T-helper 1 cell treated with Interleukin-12 subunit alpha and Interleukin-12 subunit beta and Interleukin-4 antibody, amounts not matched to agents 30 μg/mL and 1 μg/mL, for 36 hours (primary cell): Measurements from ENCODE around the gene CTRL.

Experiments used
- H3K27ac Mint-ChIP-seq: one replicate; pipeline ENCODE4 v1.8.0; 2021; ENCODE audit warnings: mild to moderate bottlenecking, mixed read lengths
- H3K27me3 Mint-ChIP-seq: one replicate; pipeline ENCODE4 v1.8.0; 2021; ENCODE audit warnings: low read depth, mixed read lengths
- H3K36me3 Mint-ChIP-seq: one replicate; pipeline ENCODE4 v1.8.0; 2021; ENCODE audit warnings: low read depth, mixed read lengths
- H3K4me1 Mint-ChIP-seq: one replicate; pipeline ENCODE4 v1.8.0; 2021; ENCODE audit warnings: low read depth, mixed read lengths
- H3K4me3 Mint-ChIP-seq: one replicate; pipeline ENCODE4 v1.8.0; 2021; ENCODE audit warnings: mild to moderate bottlenecking, moderate library complexity, mixed read lengths
- H3K9me3 Mint-ChIP-seq: one replicate; pipeline ENCODE4 v1.8.0; 2021; ENCODE audit warnings: mixed read lengths

The CTRL gene

DNA sequence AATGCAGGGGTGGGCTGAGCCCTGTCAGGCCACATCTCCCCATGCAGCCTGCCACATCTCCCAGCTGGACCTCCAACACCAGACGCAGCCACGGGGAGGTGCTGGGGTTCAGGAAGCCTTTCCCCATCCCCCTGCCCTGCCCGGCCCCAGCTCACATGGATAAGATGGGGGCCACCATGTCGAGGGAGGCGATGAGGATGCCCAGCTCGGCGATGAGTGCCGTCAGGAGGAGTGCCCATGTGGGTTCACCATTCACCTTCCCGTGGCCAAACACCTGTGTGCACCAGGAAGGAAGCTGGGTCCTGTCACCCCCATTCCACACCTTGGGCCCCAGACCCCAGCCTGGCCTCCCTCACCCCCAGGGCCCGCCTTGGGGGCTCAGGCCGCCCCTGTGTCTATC lies 18.0 kb upstream of the CTRL start:
- no peaks in the 10 kb centered on the region for H3K4me1 Mint-ChIP-seq
- no peaks in the 10 kb centered on the region for H3K9me3 Mint-ChIP-seq
- no peak overlapping the region for H3K27ac Mint-ChIP-seq
- peaks cover 1% of the 10 kb centered on the region for H3K36me3 Mint-ChIP-seq
- no peaks in the 10 kb centered on the region for H3K27me3 Mint-ChIP-seq
- H3K4me3 Mint-ChIP-seq, result no peak overlapping the region

DNA sequence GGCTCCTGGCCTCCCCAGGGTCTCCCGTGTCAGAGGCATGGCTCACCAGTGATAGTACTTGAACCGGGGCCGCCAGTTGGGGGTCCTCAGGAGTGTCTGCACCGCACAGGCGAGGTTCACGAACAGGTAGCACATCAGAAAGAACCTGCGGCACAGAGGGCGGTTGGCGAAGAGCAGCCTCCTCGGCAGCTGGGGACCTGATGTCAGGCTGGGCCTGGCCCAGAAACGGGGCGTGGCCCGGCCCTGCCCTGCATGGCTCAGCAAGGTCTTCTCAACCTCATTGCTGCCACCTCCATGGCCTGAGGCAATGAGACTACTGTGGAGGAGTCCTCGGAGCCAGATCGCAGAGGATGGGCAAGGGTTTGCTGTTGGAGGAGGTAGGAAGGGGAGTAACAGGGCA lies 16.4 kb upstream of the CTRL start:
- no peaks in the 10 kb centered on the region for H3K27me3 Mint-ChIP-seq
- H3K4me1 Mint-ChIP-seq, result no peaks in the 10 kb centered on the region
- no peaks in the 10 kb centered on the region for H3K9me3 Mint-ChIP-seq
- H3K27ac Mint-ChIP-seq, result peak overlapping the region; percentile 8
- no peak overlapping the region for H3K4me3 Mint-ChIP-seq
- H3K36me3 Mint-ChIP-seq, result peaks cover 4% of the 10 kb centered on the region

DNA sequence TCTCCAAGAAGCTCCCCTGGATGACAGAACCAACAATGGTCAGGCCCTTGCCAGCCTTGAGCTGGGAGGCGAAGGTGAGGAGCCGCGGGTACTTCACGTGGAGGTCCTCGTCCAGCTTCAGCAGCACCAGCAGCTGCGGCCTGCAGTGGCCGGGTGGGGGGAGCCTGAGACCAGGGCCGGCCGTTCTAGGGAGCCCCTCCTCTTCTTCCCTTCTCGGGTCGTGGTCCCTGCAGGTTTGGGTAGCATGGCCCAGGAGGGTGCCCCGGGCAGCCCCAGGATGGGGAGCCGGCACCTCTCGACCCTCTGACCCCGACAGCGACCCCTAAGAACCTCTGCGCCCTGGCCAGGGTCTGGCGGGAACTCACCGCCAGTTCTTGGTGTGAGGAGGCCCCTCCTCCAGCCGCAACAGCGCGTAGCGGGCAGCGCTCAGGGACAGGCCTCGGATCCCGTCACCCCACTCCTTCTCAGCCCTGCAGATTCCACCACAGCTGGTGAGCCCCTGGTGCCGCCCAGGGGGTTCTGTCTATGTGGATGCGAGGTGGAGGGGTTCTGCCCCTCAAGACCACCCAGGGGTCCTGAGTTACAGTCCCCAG lies 15.4 kb upstream of the CTRL start:
- peaks cover 5% of the 10 kb centered on the region for H3K36me3 Mint-ChIP-seq
- no peaks in the 10 kb centered on the region for H3K9me3 Mint-ChIP-seq
- H3K27ac Mint-ChIP-seq, result no peak overlapping the region
- no peaks in the 10 kb centered on the region for H3K27me3 Mint-ChIP-seq
- no peaks in the 10 kb centered on the region for H3K4me1 Mint-ChIP-seq
- H3K4me3 Mint-ChIP-seq, result no peak overlapping the region

DNA sequence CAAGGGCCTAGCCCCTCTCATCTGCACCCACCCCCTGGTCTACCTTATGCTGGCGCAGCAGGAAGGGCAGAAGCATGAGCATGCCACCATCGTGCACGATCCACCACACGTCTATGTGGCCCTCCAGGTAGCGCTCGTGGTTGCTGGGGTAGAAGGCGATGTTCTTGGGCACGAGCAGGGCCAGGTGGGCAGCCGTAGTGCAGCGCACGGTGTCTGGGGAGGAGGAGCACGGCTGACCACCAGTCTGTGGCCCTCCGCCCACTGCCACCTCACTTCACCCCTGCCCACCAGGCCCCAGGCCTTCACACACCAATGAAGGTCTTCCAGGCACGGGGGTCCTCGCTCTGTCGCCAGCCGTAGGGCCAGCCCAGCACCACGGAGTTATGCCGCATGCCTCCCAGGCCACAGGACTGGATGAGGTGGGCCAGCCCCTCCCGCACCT lies 14.5 kb upstream of the CTRL start:
- Mint-ChIP-seq H3K36me3 (peaks cover 7% of the 10 kb centered on the region), H3K27ac (no peak overlapping the region), H3K4me1 (peaks cover 6% of the 10 kb centered on the region), H3K4me3 (no peak overlapping the region), H3K9me3 (no peaks in the 10 kb centered on the region), H3K27me3 (no peaks in the 10 kb centered on the region)

DNA sequence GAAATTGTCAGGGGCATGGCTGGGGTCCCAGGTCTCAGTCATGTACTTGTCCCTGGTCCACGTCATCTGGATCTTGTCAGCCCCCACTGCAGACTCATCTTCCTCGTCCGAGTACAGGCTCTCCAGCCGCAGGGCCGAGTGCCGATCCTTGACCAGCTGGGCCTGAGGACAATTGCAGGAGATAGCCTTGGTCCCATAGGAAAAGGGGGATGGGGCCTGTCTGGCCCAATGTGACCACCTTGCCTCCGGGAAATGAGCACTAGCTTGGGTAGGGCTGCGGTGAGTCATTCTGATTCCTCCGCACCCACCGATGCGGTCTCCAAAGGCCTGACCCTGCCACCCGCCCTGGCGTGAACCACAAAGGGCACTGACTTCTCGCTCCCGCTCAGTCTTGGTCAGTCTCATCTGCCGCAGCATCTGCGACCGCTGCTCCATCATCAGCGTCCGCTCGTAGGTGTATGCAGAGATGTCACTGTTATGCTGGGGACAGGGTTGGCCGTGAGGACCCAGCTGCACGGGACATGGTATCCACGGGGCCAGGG lies 13.8 kb upstream of the CTRL start:
- peaks cover 8% of the 10 kb centered on the region for H3K4me1 Mint-ChIP-seq
- H3K36me3 Mint-ChIP-seq, result peaks cover 7% of the 10 kb centered on the region
- H3K27ac Mint-ChIP-seq, result no peak overlapping the region
- no peak overlapping the region for H3K4me3 Mint-ChIP-seq
- H3K27me3 Mint-ChIP-seq, result no peaks in the 10 kb centered on the region
- no peaks in the 10 kb centered on the region for H3K9me3 Mint-ChIP-seq

DNA sequence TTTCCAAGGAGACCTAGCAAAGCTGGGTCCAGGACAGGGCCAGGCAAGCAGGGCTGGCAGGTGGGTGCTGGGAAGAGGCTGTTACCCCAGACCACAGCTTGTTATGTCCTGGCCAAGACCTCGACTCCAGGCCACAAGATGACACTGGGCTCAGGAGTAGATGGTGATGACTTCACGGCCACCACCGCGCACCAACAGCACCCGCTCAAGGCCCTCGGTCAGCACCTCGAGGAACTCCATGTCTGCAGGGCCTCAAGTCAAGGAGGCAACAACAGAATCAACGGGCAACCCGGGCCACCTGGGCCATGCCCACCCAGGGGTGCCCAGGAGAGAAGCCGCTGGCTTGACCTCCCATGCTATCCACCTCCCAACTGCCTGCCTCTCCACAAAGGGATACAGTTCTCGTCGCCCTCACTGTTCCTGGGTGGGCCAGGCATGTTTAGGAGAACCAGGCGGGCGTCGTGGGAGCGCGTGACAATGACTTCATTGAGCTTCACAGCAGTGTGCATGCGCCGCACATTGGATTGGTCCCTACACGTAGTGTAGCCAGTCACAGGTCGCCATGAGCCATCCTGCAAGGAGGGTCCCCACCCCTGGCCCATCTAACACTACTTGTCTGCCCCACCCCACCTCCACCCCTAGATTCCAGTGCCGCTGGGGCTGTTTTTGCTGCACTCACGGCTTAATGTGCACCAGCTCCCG lies 13.2 kb upstream of the CTRL start:
- H3K4me1 Mint-ChIP-seq, result peaks cover 14% of the 10 kb centered on the region
- H3K36me3 Mint-ChIP-seq, result peaks cover 9% of the 10 kb centered on the region
- H3K9me3 Mint-ChIP-seq, result no peaks in the 10 kb centered on the region
- H3K4me3 Mint-ChIP-seq, result no peak overlapping the region
- no peaks in the 10 kb centered on the region for H3K27me3 Mint-ChIP-seq
- H3K27ac Mint-ChIP-seq, result no peak overlapping the region

DNA sequence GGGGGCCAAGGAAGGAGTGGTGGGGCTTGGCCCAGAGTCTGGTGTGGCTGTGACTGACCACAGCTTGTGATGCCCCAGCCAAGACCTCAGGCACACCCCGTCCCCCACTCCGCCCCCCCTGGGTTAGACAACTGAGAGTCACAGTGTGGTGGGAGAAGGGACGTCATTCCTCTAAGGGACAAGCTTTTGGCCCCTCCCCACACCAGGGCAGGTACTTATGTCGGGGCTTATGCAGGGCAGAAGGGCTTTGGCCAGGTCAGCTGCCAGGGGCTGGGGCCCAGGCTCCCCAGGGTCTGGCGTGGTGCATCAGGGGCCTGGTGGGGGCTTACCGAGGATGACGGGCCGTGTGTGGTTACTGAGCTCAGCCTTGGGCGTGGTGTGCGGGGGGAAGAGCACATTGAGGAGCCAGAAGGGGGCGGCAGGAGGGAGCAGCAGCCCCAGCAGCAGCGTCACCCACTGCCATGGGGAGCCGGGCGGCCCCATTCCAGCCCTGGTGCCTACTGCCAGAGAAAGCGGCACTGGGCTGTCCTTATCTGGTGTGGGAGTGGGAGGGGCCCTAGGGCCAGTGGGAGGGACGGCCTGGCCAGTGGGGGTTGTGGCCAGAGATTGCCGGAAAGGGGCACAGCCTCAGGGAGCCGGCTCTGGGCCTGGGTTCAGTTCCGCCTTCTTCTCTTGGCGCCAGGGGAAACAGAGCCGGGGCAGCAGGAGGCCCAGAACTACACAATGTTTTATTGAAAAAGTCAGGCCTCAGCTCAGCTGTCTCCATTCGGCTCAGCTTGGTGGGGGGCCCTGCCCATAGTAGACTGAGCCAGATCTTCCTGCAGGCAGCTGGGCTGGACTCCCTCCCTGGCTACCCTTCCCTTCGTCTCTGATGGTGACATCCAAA lies 12.2 kb upstream of the CTRL start, which contains the start of gene LCAT:
Gene LCAT, minus strand, starts transcription at position 502 of the 886 bp plus-strand sequence. Its CDS starts 19 bp downstream, at position 483.
- H3K36me3 Mint-ChIP-seq, result peaks cover 9% of the 10 kb centered on the region
- H3K4me1 Mint-ChIP-seq, result peaks cover 17% of the 10 kb centered on the region
- no peaks in the 10 kb centered on the region for H3K9me3 Mint-ChIP-seq
- H3K27me3 Mint-ChIP-seq, result no peaks in the 10 kb centered on the region
- H3K27ac Mint-ChIP-seq, result no peak within 1 kb of the TSS
- H3K4me3 Mint-ChIP-seq, result no peak within 1 kb of the TSS

DNA sequence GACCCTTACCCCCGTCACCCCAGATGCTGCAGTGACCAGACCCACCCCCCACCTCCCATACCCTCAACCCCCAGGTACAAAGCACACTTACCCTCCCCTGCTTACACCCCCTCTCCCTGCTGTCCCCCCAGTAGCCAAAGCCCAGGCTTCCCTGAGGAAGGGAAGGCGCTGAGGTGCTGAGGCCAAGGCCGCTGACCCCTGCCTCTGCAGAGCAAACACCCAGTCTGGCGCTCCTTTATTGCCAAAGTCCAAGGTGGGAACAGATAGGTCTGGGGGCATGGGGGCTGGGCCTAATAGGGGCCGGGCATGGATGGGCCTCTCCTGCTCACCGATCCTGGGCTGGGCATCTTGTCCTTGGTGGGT lies 11.6 kb upstream of the CTRL start:
- Mint-ChIP-seq H3K27me3 (no peaks in the 10 kb centered on the region), H3K4me1 (peaks cover 17% of the 10 kb centered on the region), H3K36me3 (peaks cover 9% of the 10 kb centered on the region), H3K4me3 (no peak overlapping the region), H3K9me3 (no peaks in the 10 kb centered on the region), H3K27ac (no peak overlapping the region)

DNA sequence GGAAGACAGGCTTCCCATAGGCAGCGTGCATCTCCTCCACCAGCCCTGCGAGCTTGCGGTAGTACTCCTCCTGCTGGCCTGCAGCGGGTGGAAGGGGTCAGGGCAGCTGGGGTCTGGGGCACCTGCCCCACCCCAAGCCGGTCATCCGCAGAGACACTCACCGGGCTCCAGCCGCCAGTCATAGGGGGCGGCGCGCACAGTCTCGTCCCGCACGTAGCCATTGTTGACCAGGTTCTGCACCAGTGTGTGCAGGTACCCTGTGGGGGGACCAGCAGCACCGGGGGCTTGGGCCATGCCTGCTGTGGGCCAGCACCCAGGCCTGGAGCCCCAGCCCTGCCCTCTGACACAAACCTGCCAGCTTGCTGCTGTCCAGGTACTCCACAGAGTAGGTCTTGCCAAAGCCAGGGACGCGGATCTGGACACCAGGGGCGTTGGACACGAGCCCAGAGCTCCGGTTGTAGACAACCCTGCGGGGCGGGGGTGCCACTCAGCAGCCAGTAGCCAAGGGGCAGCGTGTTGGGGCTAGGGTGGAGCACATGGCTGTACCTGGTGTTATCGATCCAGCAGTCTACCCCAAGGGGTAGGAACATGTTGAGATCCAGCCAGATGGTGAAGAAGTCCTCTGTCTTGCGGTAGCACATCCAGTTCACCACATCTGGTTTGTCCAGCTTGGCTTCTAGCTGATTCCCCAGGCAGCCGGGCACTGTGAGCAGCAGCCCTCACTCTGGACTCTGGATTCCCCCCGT lies 11.0 kb upstream of the CTRL start:
- H3K4me1 Mint-ChIP-seq, result peaks cover 17% of the 10 kb centered on the region
- peaks cover 9% of the 10 kb centered on the region for H3K36me3 Mint-ChIP-seq
- H3K27ac Mint-ChIP-seq, result no peak overlapping the region
- no peaks in the 10 kb centered on the region for H3K9me3 Mint-ChIP-seq
- no peak overlapping the region for H3K4me3 Mint-ChIP-seq
- no peaks in the 10 kb centered on the region for H3K27me3 Mint-ChIP-seq

DNA sequence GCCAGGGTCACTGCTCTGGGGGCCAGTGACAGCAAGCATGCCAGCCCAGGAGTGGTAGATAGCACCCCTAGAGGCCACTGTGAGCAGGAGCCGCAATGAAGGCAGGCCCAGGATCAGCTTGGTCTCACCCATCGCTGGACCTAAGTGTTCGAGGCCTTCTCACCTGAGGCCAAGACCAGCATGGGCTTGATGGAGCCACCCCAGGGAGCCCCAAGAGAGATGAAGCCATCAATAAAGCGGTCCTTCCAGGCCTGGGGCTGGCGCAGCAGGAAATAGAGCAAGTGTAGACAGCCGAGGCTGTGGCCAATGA lies 10.5 kb upstream of the CTRL start:
- Mint-ChIP-seq H3K27ac (no peak overlapping the region), H3K36me3 (peaks cover 9% of the 10 kb centered on the region)

DNA sequence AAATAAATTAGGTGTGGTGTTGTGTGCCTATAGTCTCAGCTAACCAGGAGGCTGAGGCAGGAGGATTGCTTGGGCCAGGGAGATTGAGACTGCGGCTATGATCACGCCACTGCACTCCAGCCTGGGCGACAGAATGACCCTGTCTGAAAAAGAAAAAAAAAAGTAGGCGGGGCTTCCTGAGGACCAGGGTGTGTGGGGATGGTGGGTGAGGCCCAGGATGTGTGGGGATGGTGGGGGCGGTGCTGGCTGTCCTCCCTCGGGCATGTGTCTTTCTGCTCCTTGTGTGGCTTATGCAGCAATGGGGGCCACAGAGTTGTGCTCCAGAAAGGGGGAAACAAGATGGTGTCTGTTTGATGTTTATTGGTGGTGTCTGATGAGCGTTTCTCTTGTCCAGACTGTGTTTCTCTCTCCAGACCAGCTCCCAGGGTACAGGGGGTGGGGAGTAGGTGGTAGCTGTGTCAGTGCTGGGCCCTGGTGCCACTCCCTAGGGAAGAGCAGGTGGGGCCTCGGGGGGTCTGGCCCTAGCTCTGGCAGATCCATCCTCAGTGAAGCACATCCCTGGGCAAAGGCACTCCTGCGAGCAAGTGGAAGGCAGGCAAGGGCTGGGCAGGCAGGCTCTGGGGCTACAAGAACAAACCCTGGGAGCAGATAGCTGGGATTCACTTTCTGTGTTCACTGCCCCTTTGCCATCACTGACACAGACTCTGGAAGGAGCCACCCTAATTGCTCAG lies 10.0 kb upstream of the CTRL start:
- peaks cover 24% of the 10 kb centered on the region for H3K4me1 Mint-ChIP-seq
- no peaks in the 10 kb centered on the region for H3K27me3 Mint-ChIP-seq
- peak overlapping the region; percentile 23 for H3K4me3 Mint-ChIP-seq
- no peaks in the 10 kb centered on the region for H3K9me3 Mint-ChIP-seq
- H3K27ac Mint-ChIP-seq, result peak overlapping the region; percentile 20
- H3K36me3 Mint-ChIP-seq, result peaks cover 10% of the 10 kb centered on the region

More for the DNA sequence above, 10.5 kb upstream of the CTRL start:
- peaks cover 20% of the 10 kb centered on the region for H3K4me1 Mint-ChIP-seq
- H3K9me3 Mint-ChIP-seq, result no peaks in the 10 kb centered on the region
- no peaks in the 10 kb centered on the region for H3K27me3 Mint-ChIP-seq
- no peak overlapping the region for H3K4me3 Mint-ChIP-seq

DNA sequence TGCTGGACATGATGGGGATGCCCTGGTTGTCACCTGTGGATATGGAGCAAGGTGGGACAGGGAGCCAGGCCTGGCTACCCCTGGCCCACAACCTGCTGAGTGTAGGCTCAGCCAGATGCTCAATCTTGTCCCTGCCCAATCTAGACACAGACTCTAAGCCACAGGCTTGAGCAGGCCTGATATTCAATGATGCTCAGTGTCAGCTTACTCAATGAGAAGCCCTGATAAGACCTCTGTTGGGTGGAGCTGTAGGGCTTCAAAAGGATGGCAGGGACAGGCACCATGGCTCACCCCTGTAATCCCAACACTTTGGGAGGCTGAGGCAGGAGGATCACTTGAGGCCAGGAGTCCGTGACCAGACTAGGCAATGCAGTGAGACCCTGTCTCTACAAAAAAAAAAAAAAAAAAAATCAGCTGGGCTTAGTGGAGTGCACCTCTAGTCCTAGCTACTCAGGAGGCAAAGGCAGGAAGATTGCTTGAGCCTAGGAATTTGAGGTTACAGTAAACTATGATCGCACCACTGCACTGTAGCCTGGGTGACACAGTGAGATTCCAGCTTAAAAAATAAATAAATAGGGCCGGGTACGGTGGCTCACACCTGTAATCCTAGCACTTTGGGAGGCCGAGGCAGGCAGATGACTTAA lies 8.9 kb upstream of the CTRL start:
- Mint-ChIP-seq H3K4me3 (no peak overlapping the region), H3K27me3 (no peaks in the 10 kb centered on the region), H3K4me1 (peaks cover 24% of the 10 kb centered on the region), H3K9me3 (no peaks in the 10 kb centered on the region), H3K27ac (peak overlapping the region; percentile 41), H3K36me3 (peaks cover 14% of the 10 kb centered on the region)
